LNCAP (cell line): ENCODE measurements around the gene PER3.
A peak's percentile ranks its signal among the peaks of the same experiment; 100 is the strongest.

Experiments
- CTCF ChIP-seq: fragments of 450-650 bp; IDR thresholded peaks from 2 replicates; pipeline ENCODE4 v1.5.1; 2017; ENCODE audit warnings: mild to moderate bottlenecking

PER3 gene

GRCh38 chr1:7795406-7795805 is 11.3 kb downstream of the PER3 start:
- no peak for TF ChIP-seq CTCF

- TF ChIP-seq CTCF: no peak
These were observed 21.4 kb downstream of the PER3 start for GRCh38 chr1:7805460-7805859.

- TF ChIP-seq CTCF: peak; percentile 58
These were observed 24.3 kb downstream of the PER3 start for GRCh38 chr1:7808253-7808844.

GRCh38 chr1:7809742-7810141 is 25.7 kb downstream of the PER3 start:
- no peak for TF ChIP-seq CTCF

- no peak for TF ChIP-seq CTCF
These were observed 26.3 kb downstream of the PER3 start for GRCh38 chr1:7810395-7810794.

GRCh38 chr1:7811476-7811875 is 27.4 kb downstream of the PER3 start:
- no peak for TF ChIP-seq CTCF

- TF ChIP-seq CTCF: no peak
These were observed 29.7 kb downstream of the PER3 start for GRCh38 chr1:7813677-7814373.
